ENCODE data around the gene BCAP29. TPM values are rescaled to one million over a fixed set of nuclear protein-coding genes. Genes with fewer than 3 reads are reported as not detected.

The BCAP29 gene
- total RNA-seq, 4 donors from 2014 or later = 95.8 to 154 (median 121) TPM

DNA sequence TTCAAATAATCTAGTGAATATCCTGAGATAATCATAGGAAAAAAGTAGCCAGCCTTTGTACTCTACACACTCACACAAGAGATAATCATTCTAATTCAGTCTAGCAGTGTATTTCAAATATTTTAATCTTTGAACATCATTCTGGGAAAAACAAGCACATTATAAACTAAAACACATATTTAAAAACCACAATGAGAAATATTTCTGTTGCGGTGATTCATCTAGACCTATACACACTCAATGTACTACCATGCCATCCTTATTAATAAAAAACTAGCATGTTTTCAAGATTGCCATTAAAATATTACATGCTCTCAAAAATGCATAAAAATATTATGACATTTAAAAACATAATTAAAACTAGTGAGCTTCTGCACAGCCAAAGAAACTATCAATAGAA is 28.1 kb upstream of the BCAP29 start:
- ATAC-seq (ENCODE audit: low FRiP score) = no peak
- TF ChIP-seq, protein P1, sequence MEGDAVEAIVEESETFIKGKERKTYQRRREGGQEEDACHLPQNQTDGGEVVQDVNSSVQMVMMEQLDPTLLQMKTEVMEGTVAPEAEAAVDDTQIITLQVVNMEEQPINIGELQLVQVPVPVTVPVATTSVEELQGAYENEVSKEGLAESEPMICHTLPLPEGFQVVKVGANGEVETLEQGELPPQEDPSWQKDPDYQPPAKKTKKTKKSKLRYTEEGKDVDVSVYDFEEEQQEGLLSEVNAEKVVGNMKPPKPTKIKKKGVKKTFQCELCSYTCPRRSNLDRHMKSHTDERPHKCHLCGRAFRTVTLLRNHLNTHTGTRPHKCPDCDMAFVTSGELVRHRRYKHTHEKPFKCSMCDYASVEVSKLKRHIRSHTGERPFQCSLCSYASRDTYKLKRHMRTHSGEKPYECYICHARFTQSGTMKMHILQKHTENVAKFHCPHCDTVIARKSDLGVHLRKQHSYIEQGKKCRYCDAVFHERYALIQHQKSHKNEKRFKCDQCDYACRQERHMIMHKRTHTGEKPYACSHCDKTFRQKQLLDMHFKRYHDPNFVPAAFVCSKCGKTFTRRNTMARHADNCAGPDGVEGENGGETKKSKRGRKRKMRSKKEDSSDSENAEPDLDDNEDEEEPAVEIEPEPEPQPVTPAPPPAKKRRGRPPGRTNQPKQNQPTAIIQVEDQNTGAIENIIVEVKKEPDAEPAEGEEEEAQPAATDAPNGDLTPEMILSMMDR (IDR thresholded peaks at IDR 0.05) = no peak
- no peak for DNase-seq (ENCODE audit: low spot score)

DNA sequence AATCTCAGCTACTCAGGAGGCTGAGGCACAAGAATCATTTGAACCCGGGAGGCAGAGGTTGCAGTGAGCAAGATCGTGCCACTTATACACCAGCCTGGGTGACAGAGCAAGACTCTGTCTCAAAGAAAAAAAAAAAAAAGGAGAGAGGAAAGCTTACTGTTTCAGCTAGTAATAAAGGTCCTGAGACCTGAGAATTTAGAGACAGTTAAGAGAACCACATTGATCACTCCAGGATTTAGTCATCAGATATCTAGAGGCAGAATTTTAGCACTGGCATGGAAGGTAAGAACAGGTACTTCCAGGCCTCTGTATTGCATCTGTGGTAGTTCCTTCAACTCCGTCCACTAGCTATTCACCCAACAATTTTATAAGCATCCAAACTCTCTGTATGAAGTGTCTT is 24.2 kb upstream of the BCAP29 start:
- DNase-seq (ENCODE audit: low spot score) = no peak
- TF ChIP-seq, protein P1 (IDR thresholded peaks at IDR 0.05) = no peak
- ATAC-seq (ENCODE audit: low FRiP score) = no peak

DNA sequence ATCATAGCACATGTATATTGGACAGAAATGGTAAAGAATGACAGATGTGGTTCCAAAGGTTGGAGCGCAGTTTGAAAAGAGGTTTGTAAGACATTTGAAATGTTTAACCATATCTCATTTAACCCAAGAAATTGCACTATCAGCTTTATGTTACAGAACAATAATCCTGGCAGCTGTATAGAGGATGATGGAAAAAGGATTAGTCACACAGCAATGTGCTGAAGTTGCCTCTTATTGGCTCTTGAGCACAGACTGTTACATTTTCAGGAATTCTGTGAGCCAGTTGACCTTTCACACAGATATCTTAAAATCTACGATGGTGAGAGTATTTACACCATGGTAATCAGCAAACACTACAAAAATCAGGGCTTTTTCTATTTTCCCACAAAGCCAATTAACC is 20.2 kb upstream of the BCAP29 start:
- no peak for ATAC-seq (ENCODE audit: low FRiP score)
- TF ChIP-seq, protein P1 (IDR thresholded peaks at IDR 0.05) = no peak
- no peak for DNase-seq (ENCODE audit: low spot score)

DNA sequence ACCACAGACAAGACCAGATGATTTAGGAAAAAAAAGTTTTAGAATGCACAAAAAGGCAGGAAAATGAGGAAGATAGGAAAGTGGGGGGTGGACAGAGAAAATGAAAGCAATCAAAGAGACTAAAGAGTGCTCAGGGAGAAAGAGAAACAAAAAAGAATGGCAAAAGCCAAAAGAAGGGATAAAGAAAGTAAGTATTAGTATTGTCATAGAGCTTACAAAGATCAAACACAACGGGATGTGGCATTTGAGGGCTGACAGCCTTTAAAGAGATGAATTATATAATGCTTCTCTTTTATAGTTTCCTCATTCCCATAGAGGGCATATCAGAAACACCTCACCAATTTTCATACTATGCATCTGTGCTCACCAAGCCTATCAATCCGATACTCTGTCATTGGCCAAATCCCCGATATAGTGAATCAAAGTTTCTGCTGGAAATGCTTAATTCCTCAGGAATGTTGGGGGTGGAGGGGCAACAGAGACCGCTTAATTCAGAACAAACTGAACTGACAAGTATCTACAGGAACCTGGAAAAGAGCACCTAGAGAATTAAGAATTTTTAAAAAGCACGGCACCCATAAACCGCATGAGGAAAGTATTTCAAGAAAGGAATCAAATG is 19.0 kb upstream of the BCAP29 start:
- ATAC-seq (ENCODE audit: low FRiP score) = no peak

DNA sequence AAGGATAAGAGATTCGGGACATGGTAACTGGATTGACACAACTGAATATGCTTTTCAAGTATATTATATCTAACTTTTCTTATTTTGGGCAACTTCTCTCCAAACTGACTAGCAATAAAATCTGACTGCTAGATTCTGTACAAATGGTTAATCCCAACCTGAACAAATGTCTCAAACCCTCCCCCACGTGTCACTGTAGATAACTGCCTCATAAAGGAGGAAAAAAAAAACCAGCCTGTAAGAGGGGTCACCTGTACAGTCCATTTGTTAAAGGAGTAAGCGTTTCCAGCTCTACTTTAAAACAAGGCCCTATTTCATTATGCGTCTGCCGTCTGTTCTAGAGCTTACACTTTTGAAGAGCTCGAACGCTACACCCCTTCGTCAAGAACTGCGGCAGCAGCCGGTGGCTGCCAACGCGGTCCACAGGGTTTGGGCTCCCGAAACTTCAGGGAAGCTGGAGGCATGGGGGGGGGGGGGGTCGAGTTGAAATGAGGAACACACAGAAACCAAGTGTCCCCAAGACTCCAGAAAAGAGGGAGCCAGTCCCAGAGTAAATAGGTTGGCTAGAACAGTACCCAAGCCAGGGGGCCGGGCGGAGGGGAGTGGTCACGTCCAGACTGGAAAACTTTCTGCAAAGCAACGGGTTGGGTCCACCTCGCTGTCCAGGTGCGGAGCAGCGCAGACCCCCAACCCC is 16.8 kb upstream of the BCAP29 start:
- TF ChIP-seq, protein P1 (IDR thresholded peaks at IDR 0.05) = no peak
- DNase-seq (ENCODE audit: low spot score) = peak; percentile 38
- peak; percentile 72 for ATAC-seq (ENCODE audit: low FRiP score)

More for the DNA sequence above, 19.0 kb upstream of the BCAP29 start:
- DNase-seq (ENCODE audit: low spot score) = no peak
- TF ChIP-seq, protein P1 (IDR thresholded peaks at IDR 0.05) = no peak

DNA sequence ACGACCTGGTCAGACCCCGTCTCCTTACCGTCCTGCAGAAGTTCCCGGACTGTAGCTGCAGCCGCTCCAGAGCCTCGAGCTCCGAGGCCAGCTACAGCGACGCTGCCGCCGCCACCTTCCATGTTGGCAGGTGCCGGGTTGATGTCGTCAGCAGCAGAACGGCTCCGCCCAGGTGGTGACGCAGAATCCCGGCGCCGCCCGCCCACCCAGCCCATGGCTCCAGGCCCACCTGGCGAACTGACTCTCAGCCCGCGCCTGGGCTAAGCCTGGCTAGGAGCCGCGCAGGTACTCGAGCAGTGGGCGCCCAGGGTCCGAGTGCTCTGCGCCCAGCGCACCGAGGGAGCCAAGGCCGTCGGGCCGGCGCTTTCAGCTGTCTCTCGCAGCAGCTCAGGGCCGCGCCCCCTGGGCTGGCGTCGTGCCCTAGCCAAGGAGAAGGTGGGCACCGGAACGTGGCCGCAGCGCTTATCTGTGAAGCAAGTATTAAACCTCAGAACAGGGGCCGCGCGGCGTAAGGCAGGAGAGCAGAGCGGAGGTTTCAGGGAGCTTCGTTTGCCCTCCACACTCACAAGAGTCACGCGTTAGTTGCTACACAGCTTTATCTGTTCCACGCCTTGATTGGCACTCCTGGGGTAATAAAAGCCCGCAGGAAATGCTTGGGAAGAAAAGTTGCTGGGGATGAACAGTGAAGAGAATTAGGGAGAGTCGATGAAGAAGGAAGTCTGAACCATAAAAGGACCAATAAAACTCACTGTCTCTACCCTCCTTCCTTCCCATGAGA is 16.1 kb upstream of the BCAP29 start, which contains the start of the genes COG5 and DUS4L:
COG5 (minus strand) TSS at position 146 of the 778 bp plus-strand sequence; CDS start at position 122, 24 bp downstream.
DUS4L (plus strand) TSS at position 197 of the 778 bp plus-strand sequence. CDS start 3,100 bp downstream, outside the sequence.
- peak; percentile 66 for DNase-seq (ENCODE audit: low spot score)
- TF ChIP-seq, protein P1 (IDR thresholded peaks at IDR 0.05) = no peak
- peak; percentile 92 for ATAC-seq (ENCODE audit: low FRiP score)

Data from omental fat pad (tissue), 4 donors.